Stimulated activated CD8-positive, alpha-beta memory T cell treated with anti-CD3 and anti-CD28 coated beads, Interleukin-2, amount 100 ng/mL, for 48 hours (primary cell): ENCODE results near the gene MYBPC2.
A peak's percentile ranks its signal among the peaks of the same experiment; 100 is the strongest.

ENCODE experiments used
- DNase-seq, 2 donors: peaks; one replicate each; pipeline ENCODE4 v3.0.0-alpha.2; 2020; ENCODE audit warnings: low read depth in 2 of 2

Gene MYBPC2

DNA sequence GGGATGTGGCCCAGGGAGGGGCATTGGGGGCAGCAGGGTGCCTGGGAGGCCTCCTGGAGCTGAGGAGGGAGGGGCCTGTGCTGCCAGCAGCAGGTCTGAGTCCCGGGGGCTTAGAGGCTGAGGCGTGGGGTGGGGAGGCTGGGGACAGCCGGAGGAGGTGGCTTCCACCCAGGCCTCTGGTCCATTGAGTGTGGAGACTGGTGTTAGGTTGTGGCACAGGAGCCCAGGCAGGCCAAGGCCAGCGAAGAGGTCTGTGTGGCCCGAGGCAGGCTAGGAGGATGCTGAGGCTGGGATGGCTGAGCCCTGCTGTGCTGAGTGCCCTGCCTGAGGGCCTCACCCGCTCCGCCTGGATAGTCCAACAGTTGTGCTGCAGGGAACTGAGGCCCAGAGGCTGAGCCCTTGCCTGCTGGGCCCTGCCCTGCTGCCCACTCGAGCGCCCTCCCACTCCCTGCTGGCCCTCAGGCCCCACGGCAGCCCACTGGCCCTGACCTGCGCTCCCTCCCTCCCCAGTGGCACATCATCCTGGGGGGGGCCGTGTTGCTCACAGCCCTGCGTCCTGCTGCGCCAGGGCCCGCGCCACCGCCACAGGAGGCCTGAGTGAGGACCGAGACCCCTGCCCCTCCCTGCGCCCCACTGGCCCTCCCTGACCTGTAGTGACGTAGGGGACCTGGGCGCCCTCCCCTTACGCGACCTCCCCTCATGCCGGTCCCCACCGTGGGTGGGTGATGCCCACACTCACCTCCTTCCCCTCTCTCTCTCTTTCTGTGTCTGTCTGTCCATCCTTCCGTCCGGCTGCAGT is 48.9 kb downstream of the MYBPC2 start:
- no peak for DNase-seq

DNA sequence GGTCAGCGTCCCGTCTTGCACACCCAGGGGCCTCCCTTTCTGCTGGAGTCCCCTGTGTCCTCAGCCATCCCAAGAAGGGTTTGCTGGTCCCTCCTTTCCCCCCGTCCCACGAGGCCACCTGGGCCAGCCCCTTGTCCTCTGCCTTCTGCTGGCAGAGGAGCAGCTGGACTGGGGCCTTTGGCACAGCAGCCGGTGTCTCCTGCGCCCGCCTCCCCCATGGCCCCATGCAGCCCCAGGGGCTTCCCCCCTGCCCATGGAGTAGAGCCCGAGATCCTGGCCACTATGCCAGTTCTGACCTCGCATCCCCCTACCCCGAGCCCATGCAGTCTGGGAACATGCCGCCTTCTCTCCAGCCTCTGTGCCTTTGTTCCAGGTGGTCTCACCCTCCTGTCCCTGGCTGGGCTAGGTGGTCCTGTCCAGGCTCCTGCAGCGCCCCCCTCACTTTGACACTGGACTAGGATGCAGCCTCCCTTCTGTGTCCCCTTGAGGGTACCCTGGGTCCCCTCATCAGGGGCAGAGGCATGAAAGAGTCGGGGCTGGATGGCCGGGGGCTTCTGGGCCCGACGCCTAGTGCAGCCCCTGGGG is 49.7 kb downstream of the MYBPC2 start:
- DNase-seq: no peak

DNA sequence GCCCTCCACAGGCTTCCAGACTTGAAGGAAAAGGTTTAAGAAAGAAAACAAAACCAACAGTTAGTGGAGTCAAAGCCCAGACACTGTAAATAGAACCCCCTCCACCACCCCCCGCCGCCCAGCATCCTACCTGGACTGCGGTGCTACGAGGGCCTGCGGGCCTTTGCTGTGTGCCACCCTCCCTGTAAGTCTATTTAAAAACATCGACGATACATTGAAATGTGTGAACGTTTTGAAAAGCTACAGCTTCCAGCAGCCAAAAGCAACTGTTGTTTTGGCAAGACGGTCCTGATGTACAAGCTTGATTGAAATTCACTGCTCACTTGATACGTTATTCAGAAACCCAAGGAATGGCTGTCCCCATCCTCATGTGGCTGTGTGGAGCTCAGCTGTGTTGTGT is 50.2 kb downstream of the MYBPC2 start:
- DNase-seq: no peak

DNA sequence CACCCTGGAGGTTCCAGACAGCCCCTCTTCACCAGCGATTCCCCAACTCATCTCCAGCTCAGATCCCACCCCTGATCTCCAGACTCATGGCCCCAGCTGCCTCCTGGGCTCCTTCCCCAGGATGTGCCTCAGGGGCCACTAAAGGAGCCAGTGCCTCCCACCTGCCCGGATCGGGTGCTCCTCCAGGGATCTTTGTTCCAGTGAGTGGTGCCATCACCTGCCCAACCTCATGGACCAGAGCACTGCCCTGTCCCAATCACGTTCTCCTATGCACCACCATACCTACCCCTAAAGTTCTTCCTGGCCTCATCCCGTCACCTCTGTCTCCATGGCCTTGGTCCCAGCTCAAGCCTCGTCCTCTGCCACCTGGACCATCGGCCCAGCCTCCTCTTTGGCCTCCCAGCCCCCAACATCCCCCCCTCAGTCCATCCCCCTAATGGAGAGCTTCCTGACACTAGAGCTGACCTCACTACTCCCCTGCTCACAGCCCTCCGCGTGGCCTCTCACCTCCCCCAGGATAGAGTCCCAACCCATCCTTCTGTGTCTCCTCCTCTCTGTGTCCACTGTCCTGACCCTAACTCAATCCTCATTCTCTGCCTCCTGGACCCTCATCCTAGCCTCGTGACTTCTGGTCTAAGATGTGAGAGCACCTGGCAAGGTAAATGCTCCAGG is 52.7 kb downstream of the MYBPC2 start:
- no peak for DNase-seq

DNA sequence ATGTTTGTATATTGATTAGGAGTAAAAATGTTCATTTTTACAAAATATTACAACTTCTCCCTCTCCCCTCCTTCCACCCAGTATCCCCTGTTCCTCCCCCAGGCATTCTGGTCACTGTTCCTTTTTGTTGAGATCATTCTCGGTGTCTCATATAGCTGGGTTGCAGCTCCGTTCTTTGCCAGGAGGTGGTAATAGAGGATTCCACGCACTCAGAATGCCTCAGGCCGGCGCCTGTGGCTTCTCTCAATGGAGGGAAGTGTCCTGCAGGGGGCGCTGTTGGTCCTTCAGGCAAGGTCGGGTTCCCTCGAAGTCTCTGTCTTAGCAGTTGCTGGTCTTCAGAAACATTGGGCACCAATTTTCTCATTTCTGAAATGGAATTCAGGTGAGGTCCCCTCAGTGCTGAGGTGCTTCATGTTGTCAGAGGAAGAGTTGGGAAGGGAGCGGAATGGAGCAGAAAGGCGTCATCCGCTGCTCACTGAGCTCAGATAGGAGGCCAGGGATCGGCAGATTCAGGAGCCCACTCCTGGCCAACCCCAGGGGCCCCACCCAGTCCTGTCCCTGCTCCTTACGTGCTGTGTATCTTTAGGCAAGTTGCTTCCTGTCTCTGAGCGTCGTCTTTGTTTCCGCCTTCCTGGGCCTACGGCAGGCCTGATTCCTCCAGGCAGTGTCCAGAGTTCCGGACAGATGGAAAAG is 54.3 kb downstream of the MYBPC2 start:
- peak; percentile 45 to 66 for DNase-seq

DNA sequence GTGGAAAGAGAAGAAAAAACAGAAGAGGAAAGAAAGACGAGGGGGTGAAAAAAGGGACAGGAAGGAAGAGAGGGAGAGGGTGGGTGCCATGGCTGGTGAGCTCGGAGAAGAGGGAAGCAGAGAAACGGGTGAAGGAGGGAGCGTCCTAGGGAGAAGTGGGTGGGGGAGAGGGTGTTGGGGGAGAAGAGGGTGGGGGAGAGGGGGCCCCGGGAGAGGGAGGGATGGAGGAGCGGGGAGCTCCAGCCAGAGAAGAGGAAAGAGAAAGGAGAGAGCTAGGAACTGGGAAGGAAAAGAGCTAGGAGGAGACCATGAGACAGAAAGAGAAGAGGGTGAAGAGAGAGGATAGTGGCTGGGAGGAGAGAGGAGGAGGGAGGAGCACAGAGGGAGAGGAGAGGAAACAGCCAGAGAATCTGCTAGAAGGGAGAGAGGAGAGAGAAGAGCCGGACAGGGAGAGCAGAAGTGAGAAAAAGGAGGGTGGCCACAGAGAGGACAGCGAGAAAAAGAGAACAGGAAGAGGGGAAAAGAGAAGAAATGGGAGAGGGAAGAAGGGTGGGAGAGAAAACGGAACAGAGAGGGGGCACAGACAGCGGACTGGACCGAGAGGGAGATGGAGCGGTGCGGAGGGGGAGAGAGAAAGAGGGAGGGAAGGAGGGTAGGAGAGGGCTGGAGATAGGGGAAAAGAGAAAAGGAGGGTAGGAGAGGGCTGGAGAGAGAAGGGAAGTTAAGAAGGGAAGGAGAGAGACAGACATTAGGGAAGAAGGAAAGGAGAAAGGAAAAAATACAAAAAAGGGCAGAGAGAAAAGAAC is 55.9 kb downstream of the MYBPC2 start:
- DNase-seq: no peak

DNA sequence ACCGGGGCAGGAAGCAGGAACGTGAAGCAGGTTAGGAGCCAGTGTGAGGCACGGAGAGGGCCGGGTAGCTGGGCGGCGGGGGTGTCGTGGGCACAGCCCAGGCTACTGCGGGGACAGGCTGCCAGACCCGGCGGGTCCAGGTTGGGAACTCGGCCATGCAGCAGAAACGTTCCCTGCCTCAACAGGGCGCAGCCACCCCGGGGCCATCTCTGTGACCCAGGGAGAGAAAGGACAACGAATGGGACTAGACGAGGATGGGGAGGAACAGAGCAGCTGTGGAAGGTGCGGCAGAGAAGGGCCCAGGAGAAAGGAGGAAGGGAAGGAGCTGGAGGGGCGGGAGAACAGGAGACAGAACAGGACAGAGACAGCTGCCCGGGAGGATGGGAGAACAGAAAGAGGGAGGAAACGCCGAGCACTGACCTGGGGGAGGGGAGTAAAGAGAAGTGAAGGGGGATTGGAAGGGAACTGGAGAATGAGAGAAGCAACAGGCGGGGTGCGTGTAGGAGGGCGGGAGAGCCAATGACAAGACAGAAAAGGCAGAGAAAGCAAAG is 56.8 kb downstream of the MYBPC2 start:
- DNase-seq: no peak

DNA sequence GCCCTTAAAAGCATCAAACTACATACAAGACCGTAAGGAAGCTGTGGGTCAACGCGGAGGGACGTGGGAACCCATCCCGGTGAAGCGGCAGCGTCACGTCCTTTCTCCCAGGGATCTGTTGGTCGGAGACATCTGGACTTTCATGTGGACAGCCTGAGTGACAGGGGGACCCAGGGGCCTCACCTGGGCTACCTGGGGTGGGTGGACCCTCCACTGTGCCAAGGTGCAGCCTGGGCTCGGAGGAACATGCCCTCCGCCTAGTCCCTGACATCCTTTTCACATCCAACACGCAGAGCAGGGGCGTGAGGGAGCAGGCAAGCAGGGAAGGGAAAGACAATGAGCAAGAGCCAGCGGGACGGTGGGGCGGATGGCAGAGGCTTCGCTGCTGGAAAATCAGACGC is 57.7 kb downstream of the MYBPC2 start:
- no peak for DNase-seq

DNA sequence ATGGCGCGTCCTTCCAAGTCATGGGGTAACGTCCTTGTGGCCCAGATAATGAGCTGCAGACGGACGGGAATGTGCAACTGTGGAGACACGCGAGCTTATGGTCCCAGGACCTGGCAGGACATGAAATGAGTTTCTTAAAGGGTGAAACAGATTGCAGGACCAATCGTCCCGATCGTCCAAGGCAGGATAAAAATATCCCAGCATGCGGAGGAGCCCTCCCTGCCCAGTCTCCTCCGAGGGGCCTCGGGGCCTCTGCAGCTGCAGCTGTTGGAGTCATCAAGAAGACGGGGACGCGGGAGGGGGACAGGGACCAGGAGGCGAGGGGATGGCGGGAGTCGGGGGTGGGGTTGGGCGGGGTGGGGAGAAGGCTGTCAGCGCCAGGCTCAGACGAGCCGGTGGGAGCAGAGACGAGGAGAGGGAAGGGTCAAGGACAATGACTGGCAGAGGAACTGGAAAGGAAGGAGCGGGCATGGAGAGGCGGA is 58.3 kb downstream of the MYBPC2 start:
- no peak for DNase-seq

DNA sequence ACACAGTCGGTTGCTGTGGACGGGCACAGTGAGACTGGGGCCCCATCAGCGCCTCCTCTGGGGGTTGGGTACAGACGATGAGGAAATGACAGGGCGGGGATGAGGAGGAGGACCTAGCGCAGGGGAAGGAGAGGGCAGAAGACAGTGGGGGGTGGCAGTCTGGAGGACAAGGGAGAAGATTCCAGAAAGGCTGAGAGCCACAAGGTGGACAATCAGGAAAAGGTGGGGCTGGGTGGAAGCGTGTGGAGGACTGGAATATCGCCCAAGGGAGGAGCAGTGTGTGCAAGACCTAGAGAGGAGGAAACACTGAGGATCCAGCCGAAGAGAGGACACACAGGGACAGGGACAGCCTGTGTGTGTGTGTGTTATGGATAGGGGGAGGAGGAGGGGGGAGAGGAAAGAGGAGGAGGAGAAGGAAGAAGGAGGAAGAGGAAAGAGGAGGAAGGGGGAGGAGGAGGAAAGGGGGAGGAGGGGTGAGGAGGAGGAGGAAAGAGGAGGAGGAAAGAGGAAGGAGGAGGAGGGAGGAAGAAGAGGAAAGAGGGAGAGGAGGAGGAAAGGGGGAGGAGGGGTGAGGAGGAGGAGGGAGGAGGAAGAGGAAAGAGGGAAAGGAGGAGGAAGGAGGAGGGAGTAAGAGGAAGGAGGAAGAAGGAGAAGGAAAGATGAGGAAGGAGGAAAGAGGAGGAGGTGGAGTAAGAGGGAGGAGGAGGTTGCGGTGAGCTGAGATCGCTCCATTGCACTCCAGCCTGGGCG is 59.8 kb downstream of the MYBPC2 start:
- peak in 1 of 2 donors; percentile 20 for DNase-seq

DNA sequence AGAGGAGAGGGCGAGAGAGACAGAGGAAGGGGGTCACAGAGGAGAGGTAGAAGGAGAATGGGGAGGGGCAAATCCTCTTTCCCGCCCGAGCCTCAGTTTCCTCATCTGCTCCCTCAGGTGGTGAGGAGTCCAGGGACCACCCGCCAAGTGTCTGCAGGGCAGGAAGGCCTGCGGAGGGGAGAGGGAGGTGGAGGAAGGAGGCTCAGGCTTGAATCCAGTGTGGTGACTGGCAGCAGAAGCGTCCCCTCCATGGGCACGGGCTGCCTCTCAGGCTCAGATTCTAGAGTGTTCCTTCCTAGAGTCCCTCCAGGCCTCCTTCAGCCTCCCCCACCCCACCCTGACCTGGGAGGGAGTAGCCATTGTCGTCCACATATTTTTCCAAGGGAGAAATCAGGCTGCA is 60.5 kb downstream of the MYBPC2 start:
- DNase-seq: no peak

DNA sequence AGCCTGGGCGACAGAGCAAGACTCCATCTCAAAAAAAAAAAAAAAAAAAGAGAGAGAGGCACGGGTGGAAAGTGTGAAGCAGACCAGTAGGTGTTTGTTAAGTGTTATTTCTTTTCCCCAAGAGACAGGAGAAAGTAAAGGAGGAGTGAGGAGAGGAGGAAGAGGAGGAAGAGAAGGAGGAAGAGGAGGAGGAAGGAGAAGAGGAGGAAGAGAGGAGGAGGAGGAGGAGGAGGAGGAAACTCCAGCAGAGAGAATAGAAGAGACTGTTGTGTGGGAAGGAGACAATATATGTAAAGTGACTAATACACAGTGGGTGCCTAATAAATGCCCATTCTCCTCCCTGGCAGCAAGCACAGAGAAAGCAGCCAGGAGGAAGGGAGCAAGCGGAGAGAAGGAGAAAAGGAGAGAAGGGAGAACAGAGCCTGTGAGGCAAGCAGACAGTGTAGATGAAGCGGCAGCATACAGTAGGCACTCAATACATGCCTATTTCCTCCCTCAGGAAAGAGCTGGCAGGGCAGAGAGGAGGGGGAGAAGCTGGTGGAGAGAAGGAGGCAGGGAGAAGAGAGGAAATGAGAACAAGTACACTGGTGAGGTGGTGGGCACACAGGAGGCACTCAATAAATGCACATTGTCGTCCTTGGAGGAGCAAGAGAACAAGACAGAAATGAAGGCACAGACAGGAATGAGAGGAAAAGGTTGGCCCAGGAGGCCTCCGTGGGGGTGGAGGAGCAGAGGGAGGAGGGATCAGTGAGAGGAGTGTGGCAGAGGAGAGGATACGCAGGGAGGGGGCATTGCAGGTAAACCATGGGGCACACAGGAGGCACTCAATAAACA is 61.7 kb downstream of the MYBPC2 start:
- DNase-seq: no peak

DNA sequence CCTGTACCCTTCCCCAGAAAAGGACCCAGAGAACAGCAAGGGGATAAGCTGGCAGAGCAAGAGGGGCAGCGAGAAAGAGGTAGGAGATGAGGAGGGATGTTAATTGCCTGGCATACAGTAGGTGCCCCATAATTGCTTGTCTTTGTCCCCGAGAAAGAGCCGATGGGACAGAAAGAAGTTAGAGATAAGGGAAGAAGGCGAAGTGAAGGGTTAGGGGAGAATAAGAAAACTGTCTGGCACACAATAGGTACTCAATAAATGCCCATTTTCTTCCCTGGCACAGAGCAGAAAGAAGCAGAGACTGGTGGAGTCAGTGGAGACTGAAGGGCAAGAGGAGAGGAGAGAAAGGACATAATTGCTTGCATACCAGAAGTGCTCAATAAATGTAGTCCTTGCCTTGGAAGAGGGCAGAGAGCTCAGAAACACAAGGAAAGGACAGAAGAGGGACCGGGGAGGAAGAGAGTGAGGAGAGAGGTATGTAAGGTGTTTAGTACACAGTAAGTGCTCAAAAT is 62.4 kb downstream of the MYBPC2 start:
- no peak for DNase-seq

DNA sequence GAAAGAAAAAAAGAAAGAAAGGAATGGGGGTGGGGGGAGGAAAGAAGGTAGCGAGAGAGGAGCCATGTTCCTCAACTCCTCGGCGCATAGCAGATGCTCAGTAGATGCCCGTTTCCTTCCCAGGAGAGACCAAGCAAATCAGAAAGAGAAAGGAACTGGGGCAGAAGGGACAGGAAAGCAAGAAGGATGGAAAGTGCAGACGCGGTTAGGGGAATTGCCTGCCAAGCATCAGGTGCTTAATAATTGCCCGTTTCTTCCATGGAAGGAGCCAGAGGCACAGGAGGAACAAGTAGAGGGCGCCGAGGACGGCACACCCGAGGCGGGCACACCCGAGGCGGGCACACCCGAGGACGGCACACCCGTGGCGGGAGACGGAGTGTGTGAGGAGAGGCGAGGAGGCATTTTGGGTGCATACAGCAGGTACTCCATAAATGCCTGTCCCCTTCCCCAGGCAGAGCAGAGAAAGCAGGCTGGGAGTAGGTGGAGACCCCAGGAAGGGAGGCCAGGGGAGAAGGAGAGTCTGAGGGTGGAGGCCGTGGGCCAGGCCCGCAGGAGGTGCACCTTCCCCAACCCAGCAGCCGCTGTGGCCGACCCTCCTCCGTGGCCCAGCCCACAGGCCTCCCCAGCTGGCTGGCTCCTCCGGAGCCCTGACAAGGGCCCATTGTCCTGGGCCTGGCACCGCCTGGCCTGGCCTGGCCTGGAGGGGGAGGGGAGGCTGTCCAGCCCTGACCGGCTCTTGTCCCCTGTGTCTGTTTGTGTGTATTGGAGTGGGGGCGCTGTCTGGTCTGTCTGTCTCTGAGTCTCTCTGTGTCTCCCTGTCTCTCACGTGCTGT is 63.7 kb downstream of the MYBPC2 start:
- no peak for DNase-seq

DNA sequence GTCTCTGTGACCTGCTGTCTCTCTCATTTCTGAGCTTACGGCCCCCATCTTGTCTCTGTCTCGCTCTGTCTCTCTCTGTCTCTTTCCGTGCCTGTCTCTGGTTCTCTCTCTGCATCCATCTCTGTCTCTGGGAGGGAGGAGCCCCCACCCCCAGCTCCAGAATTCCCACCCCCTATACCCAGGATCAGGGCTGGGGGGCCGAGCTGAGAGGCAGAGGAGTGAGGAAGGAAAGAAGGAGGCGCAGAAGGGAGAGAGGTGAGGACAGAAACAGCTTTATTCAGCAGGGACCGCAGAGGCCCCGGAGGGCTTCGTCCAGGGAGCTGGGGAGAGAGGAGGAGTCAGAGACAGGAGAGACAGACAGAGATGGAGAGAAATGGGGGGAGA is 64.3 kb downstream of the MYBPC2 start:
- DNase-seq: no peak

DNA sequence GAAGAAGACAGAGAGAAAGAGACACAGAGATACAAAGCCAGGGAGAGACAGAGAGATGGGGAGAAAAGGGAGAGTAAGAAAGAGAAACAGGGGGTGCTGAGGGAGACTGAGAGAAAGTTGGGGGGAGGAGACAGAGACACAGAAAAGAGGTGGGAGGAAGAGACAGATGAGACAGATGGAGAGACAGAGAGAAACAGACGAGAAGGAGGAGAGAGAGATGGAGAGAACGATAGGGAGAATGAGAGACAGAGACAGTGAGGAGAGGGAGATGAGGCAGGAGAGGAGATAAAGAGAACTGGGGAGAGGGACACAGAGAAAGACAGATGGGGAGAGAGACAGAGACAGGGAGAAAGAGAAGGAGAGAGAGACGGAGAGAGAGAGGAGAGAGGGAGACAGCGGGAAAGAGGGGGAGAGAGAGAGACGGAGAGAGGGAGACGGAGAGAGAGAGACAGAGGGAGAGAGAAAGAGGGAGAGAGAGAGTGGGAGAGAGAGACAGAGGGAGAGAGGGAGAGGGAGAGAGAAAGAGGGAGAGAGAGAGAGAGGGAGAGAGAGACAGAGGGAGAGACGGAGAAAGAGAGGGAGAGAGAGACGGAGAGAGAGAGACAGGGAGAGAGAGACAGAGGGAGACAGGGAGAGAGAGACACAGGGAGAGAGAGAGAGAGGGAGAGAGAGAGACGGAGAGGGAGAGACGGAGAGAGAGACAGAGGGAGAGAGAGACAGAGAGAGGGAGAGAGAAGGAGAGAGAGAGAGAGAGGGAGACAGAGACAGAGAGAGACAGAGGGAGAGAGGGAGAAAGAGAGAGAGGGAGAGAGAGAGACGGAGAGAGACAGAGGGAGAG is 65.7 kb downstream of the MYBPC2 start:
- no peak for DNase-seq

DNA sequence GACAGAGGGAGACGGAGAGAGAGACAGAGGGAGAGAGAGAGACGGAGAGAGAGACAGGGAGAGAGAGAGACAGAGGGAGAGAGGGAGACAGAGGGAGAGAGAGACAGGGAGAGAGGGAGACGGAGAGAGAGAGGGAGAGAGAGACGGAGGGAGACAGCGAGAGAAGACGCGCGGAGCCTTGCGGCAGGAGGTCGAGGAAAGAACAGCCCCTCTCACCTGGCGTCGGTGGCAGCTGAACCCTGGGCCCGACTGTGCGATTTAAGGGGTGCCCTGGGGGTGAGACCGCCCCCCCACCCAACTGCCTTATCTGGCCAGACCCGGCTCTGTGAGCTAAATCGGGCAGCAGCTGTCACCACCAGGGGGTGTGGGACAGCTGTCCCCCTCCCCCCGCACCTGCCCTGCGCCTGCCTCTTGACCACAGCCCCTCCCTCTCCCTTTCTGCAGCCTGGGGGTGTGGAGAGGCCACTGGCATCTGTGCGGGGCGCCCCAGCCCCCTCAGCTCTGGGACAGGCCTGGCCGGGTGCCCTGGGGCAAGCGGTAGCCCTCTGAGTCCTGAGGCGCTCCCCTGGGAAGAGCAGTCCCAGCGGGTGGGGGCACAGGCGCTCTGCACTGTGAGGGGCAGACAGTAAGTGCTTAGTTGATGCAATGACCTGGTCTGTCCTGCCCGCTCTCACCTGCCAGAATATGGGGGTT is 67.5 kb downstream of the MYBPC2 start:
- DNase-seq: no peak
